Measurements from ENCODE around the gene PVR.

The PVR gene

DNA sequence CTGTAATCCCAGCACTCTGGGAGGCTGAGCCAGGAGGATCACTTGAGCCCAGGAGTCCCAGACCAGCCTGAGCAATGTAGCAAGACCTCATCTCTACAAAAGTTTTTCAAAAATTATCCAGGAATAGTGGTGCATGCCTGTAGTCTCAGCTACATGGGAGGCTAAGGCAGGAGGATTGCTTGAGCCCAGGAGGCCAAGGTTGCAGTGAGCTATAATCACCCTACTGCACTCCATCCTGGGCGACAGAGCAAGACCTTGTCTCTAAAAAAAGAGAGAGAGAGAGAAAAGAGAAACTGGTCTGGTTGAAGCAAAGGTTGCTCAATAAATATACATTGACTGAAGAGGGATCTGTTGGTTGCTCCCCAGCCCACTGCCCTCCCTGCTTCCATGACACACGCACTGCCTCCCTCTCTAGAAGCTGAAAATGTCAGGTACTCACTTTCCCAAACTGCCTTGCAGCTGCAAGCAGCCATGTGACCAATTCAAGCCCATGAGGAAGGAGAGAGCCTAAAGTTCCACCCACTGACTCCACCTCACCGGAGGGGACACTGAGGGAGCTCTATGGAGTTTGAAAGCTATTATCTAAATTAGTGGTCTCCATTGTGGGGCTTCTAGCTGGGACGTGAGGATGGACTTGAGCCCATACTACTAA lies 69.3 kb downstream of the PVR start:
- Histone ChIP-seq H3K9me3 (ENCODE audit: insufficient read depth, low read length) (peaks cover 9% of the 10 kb centered on the region; the same call in 1 of the 2 replicates), H3K4me2 (ENCODE audit: low read length) (no peak overlapping the region), H3K4me3 (ENCODE audit: low read length) (no peak overlapping the region), H2AFZ (ENCODE audit: low read depth, low read length) (no peak overlapping the region; the same call in 1 of the 2 replicates), H3K4me1 (ENCODE audit: low read length) (no peaks in the 10 kb centered on the region), H3K79me2 (ENCODE audit: low read length) (no peaks in the 10 kb centered on the region), H4K20me1 (ENCODE audit: insufficient read depth, low read length) (no peaks in the 10 kb centered on the region), H3K27ac (ENCODE audit: low read length) (no peak overlapping the region), H3K36me3 (replicated peaks; ENCODE audit: low read depth, low read length) (no peaks in the 10 kb centered on the region), H3K27me3 (ENCODE audit: low read depth, low read length) (peaks cover 7% of the 10 kb centered on the region; the same call in 1 of the 2 replicates), H3K9ac (ENCODE audit: low read length) (no peak overlapping the region)
- TF ChIP-seq, protein P1, sequence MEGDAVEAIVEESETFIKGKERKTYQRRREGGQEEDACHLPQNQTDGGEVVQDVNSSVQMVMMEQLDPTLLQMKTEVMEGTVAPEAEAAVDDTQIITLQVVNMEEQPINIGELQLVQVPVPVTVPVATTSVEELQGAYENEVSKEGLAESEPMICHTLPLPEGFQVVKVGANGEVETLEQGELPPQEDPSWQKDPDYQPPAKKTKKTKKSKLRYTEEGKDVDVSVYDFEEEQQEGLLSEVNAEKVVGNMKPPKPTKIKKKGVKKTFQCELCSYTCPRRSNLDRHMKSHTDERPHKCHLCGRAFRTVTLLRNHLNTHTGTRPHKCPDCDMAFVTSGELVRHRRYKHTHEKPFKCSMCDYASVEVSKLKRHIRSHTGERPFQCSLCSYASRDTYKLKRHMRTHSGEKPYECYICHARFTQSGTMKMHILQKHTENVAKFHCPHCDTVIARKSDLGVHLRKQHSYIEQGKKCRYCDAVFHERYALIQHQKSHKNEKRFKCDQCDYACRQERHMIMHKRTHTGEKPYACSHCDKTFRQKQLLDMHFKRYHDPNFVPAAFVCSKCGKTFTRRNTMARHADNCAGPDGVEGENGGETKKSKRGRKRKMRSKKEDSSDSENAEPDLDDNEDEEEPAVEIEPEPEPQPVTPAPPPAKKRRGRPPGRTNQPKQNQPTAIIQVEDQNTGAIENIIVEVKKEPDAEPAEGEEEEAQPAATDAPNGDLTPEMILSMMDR (IDR thresholded peaks at IDR 0.05; ENCODE audit: low read depth, low read length) = no peak
- TF ChIP-seq EZH2phosphoT487 (IDR thresholded peaks at IDR 0.05; ENCODE audit: low read depth) = no peak
